GM19099 (cell line): Measurements from ENCODE around the gene DEXI.

Experiments
- POLR2A ChIP-seq: IDR thresholded peaks from 3 replicates; pipeline ENCODE4 v1.6.1; 2011; ENCODE audit warnings: low read depth; ENCODE audit not compliant: insufficient read length; ENCODE audit errors: extremely low read depth

DEXI gene

DNA sequence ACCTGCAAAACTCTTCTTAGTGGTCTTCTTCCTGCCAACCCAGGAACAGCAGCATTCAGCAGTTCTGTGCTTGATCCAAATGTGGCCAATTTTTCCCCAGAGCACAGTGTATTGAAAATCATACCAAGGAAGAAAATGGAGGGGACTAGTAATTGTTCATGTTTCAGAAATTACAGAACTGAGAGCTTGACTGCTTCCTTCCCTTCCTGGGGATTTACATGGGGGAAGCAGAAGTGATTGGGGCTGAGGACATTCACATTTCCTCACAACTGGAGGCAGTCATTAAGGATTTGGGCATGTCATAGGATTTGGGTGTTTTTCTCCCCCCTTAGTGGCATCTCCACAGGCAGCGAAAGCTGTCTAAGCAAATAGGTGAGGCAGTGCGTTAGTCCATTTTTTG is 45.5 kb downstream of the DEXI start:
- no peak for TF ChIP-seq POLR2A

GRCh38 chr16:10896165-10896564 is 46.1 kb downstream of the DEXI start:
- no peak for TF ChIP-seq POLR2A

GRCh38 chr16:10895053-10895946 is 47.0 kb downstream of the DEXI start:
- no peak for TF ChIP-seq POLR2A

DNA sequence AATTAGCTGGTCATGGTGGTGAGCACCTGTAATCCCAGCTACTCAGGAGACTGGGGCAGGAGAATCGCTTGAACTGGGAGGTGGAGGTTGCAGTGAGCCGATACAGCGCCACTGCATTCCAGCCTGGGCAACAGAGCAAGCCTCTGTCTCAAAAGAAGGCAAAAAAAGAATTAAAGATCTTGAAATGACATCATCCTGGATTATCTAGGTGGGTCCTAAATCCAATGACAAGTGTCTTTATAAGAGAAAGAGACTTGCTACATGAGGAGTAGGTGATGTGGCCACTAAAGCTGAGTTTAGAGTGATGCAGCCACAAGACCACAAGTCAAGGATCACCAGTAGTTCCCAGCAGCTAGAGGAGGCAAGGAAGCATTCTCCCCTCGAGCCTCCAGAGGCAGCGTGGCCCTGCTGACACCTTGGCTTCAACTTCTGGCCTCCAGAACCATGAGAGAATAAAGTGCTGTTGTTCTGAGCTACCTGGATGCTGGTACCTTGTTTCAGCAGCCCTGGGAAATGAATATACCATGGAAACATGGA is 49.4 kb downstream of the DEXI start:
- TF ChIP-seq POLR2A: no peak

DNA sequence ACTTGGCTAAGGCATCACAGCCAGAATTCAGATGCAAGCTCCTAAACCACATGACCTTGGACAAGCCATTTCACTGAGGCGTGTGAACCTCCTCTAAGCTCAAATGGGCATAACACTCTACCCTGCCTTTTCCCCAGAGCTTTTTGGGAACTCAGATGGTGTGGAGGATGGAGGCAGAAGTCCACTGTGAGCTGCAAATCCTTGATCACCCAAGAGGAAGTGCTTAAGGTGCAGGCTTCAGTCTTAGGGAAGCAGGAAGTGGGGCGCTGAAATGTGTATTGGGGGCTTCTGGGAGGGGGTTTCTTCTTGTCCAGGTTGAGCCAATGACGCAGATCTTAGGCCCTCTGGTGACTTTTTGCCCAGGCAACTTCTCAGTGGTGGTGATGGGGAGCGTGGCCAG is 52.4 kb downstream of the DEXI start:
- TF ChIP-seq POLR2A: no peak

GRCh38 chr16:10888320-10888937 is 53.8 kb downstream of the DEXI start:
- TF ChIP-seq POLR2A: no peak

DNA sequence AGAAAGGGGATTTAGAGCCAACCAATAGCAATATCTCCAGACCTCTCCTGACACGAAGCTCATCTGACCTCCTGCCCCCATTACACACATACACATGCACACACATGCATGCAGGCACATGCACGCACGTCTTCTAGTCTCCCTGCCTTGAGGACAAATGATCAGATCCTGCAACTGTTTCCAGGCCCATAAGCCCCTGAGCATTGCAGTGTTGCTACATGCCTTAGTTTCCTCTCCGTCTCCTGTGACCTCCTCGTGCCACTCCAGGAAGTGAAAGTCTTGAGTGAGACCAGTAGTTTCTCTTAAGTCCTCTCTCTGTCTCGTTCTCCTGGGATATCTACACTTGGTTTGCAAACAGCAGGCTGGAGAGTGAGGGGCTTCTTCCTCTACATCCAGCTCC is 57.0 kb downstream of the DEXI start:
- TF ChIP-seq POLR2A: peak; percentile 48

GRCh38 chr16:10883004-10883403 is 59.3 kb downstream of the DEXI start:
- no peak for TF ChIP-seq POLR2A

- peak; percentile 12 for TF ChIP-seq POLR2A
Observed at GRCh38 chr16:10881479-10882030, 60.7 kb downstream of the DEXI start.

DNA sequence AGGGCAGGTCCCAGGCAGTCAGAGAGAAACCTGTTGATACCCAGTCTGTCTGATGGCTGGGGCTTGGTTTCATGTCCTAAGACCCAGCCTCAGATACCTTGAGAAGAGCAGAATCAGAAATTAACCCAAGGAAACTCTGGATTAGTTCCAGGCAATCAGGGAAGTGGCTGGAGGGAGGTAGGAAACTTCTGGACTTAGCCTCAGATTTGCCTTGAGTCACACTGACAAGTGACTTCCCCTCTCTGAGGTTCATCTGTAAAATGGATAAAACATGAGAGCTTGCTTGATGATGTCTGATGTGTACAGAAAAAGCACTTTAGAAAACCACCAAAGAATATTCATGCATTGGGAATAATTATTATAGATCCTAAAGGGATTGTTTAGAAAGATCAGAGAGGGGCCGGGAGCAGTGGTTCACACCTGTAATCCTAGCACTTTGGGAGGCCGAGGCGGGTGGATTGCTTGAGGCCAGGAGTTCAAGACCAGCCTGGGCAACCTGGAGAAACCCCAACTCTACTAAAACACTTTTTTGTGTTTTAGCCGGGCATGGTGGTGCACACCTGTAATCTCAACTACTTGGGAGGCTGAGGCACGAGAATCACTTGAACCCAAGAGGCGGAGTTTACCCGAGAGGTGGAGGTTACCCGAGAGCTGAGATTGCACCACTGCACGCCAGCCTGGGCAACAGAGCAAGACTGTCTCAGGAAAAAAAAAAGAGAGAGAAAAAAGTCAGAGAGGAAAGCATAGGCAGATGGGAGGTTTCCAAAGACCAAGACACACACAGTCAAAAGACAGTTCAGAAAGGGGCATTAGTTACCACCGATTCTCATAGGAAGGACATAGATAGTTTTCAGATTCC is 61.4 kb downstream of the DEXI start:
- TF ChIP-seq POLR2A: peak; percentile 3

DNA sequence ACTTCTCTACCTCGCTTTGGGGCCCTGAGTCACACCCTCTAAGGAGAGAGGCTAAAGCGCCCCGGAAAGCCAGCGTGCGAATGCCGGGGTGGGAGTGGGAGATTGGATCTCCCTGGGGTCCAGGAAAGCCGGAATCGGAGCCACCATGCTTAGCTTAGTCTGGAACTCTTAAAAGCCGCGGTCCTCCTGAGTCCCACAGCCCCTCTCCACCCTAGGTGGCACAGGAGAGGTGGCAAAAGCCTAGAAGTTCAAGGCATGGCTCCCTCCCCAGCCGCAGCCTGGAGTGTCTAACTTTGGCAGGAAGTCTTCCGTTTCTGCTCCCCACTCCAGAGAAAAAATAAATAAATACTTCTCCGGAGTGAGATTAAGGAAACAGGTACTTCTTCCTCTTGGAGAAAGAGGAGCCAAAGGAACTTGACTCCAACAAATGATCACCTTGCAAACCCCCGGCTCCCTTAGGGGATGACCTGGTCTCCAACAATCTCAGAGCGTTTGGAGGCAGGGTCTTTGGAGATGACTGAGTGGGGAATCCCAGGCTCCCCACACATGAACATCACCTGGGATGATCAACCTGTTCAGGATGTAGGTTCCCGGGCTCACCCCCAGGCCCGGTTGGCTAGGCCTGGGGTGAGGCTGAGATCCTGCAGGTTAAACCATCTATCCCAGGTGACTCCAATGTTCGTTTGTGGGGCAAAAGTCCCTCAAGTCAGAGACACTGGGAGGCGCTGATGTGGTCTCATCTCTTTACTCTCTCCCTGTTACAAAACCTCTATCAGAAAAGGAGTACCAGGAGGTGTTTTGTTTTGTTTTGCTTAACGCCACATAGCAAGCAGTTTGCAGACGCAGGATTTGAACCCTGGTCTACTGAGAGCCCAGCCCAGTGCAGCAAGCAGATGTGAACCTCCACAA is 62.3 kb downstream of the DEXI start:
- TF ChIP-seq POLR2A: peak; percentile 36
